Measurements from ENCODE around the gene PRKG1. TPM values are rescaled to one million over a fixed set of nuclear protein-coding genes. Genes with fewer than 3 reads are reported as not detected.

The PRKG1 gene
- total and polyA plus RNA-seq, 2 donors (not counting 1 experiment from before 2014, with no cell fraction given), result 45.8 to 71.8 TPM

- Histone ChIP-seq H3K36me3 (ENCODE audit: control insufficient read depth, insufficient read depth, low read length) (no peaks in the 10 kb centered on the region), H3K79me2 (ENCODE audit: control insufficient read depth, insufficient read depth, low read length) (no peaks in the 10 kb centered on the region), H3K27me3 (ENCODE audit: control insufficient read depth, insufficient read depth, low read length) (no peaks in the 10 kb centered on the region), H3K4me2 (ENCODE audit: extremely low read depth, insufficient read depth, low read length) (no peak overlapping the region), H2AFZ (ENCODE audit: low read length) (no peak overlapping the region), H3K4me1 (ENCODE audit: control insufficient read depth, extremely low read depth, insufficient read depth, low read length) (peaks cover 2% of the 10 kb centered on the region), H3K27ac (ENCODE audit: insufficient read depth, low read length) (no peak overlapping the region), H3K9me3 (ENCODE audit: control insufficient read depth, insufficient read depth, low read depth, low read length) (no peaks in the 10 kb centered on the region), H4K20me1 (ENCODE audit: control insufficient read depth, extremely low read depth, insufficient read depth, low read length) (no peaks in the 10 kb centered on the region), H3K9ac (ENCODE audit: insufficient read depth, low read length) (no peak overlapping the region), H3K4me3 (replicated peaks in 1 of 4; ENCODE audit: control extremely low read depth in 1 of 4, insufficient read depth in 1 of 4, low read depth in 3 of 4, low read length in 4 of 4) (no peak overlapping the region)
- no peak for TF ChIP-seq CTCF (conservative IDR thresholded peaks at IDR 0.05 in 1 of 2, IDR thresholded peaks at IDR 0.05 in 1 of 2; ENCODE audit: low read depth in 1 of 2, low read length in 2 of 2)
- DNase-seq (ENCODE audit: low read depth in 2 of 2), result no peak
Observed at GRCh38 chr10:51935341-51935740, 861.1 kb downstream of the PRKG1 start.

- Histone ChIP-seq H3K27ac (ENCODE audit: insufficient read depth, low read length) (peak overlapping the region; percentile 49), H3K9ac (ENCODE audit: insufficient read depth, low read length) (peak overlapping the region; percentile 40), H3K9me3 (ENCODE audit: control insufficient read depth, insufficient read depth, low read depth, low read length) (no peaks in the 10 kb centered on the region), H2AFZ (ENCODE audit: low read length) (no peak overlapping the region), H3K79me2 (ENCODE audit: control insufficient read depth, insufficient read depth, low read length) (no peaks in the 10 kb centered on the region), H3K36me3 (ENCODE audit: control insufficient read depth, insufficient read depth, low read length) (no peaks in the 10 kb centered on the region), H4K20me1 (ENCODE audit: control insufficient read depth, extremely low read depth, insufficient read depth, low read length) (no peaks in the 10 kb centered on the region), H3K4me2 (ENCODE audit: extremely low read depth, insufficient read depth, low read length) (peak overlapping the region; percentile 87), H3K4me3 (replicated peaks in 1 of 4; ENCODE audit: control extremely low read depth in 1 of 4, insufficient read depth in 1 of 4, low read depth in 3 of 4, low read length in 4 of 4) (peak overlapping the region in 3 of 4 experiments; percentile 30 to 51 (median 32)), H3K27me3 (ENCODE audit: control insufficient read depth, insufficient read depth, low read length) (no peaks in the 10 kb centered on the region), H3K4me1 (ENCODE audit: control insufficient read depth, extremely low read depth, insufficient read depth, low read length) (peaks cover 2% of the 10 kb centered on the region)
- no peak for TF ChIP-seq EZH2 (IDR thresholded peaks at IDR 0.05; ENCODE audit: low read length, missing control alignments)
- TF ChIP-seq CTCF (conservative IDR thresholded peaks at IDR 0.05 in 1 of 2, IDR thresholded peaks at IDR 0.05 in 1 of 2; ENCODE audit: low read depth in 1 of 2, low read length in 2 of 2), result no peak
- DNase-seq (ENCODE audit: low read depth in 2 of 2), result peak; percentile 70 to 90
Observed at GRCh38 chr10:51937308-51938140, 863.2 kb downstream of the PRKG1 start.

- Histone ChIP-seq H3K79me2 (ENCODE audit: control insufficient read depth, insufficient read depth, low read length) (no peaks in the 10 kb centered on the region), H3K4me1 (ENCODE audit: control insufficient read depth, extremely low read depth, insufficient read depth, low read length) (no peaks in the 10 kb centered on the region), H4K20me1 (ENCODE audit: control insufficient read depth, extremely low read depth, insufficient read depth, low read length) (no peaks in the 10 kb centered on the region), H3K27ac (ENCODE audit: insufficient read depth, low read length) (no peak overlapping the region), H3K27me3 (ENCODE audit: control insufficient read depth, insufficient read depth, low read length) (no peaks in the 10 kb centered on the region), H3K36me3 (ENCODE audit: control insufficient read depth, insufficient read depth, low read length) (no peaks in the 10 kb centered on the region), H3K4me3 (replicated peaks in 1 of 4; ENCODE audit: control extremely low read depth in 1 of 4, insufficient read depth in 1 of 4, low read depth in 3 of 4, low read length in 4 of 4) (no peak overlapping the region), H3K9me3 (ENCODE audit: control insufficient read depth, insufficient read depth, low read depth, low read length) (no peaks in the 10 kb centered on the region), H3K4me2 (ENCODE audit: extremely low read depth, insufficient read depth, low read length) (no peak overlapping the region), H2AFZ (ENCODE audit: low read length) (no peak overlapping the region), H3K9ac (ENCODE audit: insufficient read depth, low read length) (no peak overlapping the region)
- TF ChIP-seq CTCF (conservative IDR thresholded peaks at IDR 0.05 in 1 of 2, IDR thresholded peaks at IDR 0.05 in 1 of 2; ENCODE audit: low read depth in 1 of 2, low read length in 2 of 2) (no peak), EZH2 (IDR thresholded peaks at IDR 0.05; ENCODE audit: low read length, missing control alignments) (no peak)
- no peak for DNase-seq (ENCODE audit: low read depth in 2 of 2)
Observed at GRCh38 chr10:51950371-51950995, 876.2 kb downstream of the PRKG1 start.
